ENCODE data around the gene TTR. TPM values are rescaled to one million over a fixed set of nuclear protein-coding genes. Genes with fewer than 3 reads are reported as not detected.
A peak's percentile ranks its signal among the peaks of the same experiment; 100 is the strongest.

TTR gene
- total RNA-seq, 4 donors from 2014 or later = 2.5 TPM; not detected in 3

DNA sequence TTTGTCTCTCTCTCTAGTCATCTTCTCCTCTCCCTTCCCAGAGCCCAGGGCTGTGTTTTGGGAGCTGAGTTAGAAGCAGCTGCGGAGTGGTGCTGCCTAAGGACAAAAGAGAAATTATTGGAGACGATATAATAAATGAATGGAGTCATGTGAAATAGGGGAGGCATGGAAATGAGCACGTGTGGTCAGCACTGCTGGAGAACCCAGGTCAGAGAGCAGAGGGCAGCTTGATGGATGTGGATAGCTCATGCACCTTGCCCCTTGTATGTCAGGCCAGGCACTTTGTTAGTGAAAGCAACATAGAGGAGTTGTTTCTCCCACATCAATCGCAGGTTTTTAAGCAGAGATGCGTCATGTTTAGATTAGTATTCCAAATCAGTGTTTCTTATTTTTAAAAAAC lies 15.7 kb downstream of the TTR start:
- TF ChIP-seq POLR2A (IDR thresholded peaks at IDR 0.05) = no peak
- TF ChIP-seq, protein P1, sequence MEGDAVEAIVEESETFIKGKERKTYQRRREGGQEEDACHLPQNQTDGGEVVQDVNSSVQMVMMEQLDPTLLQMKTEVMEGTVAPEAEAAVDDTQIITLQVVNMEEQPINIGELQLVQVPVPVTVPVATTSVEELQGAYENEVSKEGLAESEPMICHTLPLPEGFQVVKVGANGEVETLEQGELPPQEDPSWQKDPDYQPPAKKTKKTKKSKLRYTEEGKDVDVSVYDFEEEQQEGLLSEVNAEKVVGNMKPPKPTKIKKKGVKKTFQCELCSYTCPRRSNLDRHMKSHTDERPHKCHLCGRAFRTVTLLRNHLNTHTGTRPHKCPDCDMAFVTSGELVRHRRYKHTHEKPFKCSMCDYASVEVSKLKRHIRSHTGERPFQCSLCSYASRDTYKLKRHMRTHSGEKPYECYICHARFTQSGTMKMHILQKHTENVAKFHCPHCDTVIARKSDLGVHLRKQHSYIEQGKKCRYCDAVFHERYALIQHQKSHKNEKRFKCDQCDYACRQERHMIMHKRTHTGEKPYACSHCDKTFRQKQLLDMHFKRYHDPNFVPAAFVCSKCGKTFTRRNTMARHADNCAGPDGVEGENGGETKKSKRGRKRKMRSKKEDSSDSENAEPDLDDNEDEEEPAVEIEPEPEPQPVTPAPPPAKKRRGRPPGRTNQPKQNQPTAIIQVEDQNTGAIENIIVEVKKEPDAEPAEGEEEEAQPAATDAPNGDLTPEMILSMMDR (IDR thresholded peaks at IDR 0.05) = no peak
- Histone ChIP-seq H3K36me3 (no peaks in the 10 kb centered on the region), H3K9me3 (no peaks in the 10 kb centered on the region), H3K27ac (no peak overlapping the region), H3K27me3 (no peaks in the 10 kb centered on the region), H3K4me3 (no peak overlapping the region), H3K4me1 (no peaks in the 10 kb centered on the region)
- no peak for DNase-seq

DNA sequence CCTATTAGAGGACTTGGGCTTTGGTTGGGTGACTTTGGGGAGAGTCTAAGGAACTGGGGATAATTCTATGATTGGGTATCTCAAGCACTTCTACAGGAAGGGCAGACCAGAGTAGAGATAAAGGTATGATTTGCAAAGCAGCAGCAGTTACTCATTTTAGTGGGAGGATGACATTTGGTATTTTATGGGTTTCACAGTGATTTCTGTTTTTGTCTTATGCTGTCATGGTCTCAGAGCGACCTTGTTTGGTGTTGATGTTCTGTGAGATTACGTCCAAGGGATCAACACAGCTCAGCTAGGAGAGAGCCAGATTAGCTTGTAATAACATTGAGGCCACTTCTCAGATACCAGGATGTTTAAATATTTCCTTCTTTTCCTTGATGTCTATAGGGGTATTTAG lies 18.2 kb downstream of the TTR start:
- DNase-seq = no peak
- no peaks in the 10 kb centered on the region for H3K4me1 ChIP-seq

DNA sequence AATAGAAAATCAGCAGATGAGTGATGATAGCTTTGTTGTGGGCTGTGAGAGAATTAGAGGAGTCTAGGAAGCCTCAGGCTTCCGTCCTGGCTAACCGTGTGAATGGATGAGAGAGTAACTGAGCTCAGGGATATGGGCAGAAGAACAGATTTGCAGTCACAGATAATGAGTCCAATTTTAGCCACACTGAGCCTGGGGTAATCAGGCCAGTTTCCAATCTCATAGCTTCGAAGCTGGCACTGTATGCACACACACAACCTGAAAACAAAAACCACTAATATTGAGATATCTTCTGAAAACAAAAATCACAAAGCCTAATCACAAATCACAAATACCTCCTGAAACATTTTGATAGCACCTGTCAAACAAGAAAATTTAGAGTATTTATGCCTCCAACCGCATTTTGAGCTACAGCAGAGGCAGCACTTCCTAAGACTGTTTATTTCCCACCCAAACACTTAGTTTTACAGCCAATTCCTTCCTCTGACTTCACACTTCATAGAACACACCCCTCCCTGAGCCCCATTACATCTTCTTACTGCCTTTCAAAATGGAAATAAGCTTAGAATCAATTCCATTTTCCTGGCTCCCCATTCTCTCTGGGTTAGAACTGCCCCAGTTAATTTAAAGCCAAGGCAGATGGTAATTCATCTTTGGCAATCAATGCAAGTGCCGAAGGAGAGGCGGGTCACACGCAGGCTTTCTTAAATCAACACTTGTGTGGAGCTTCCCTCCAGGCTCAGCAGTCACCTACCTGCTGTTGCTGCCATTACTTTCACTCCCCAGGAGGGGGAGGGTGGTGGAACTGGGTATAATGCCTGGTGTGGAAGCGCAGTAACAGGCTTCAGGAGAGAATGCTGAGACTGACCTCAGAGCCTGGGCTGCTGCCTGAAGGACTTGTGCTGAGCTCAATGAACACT lies 18.9 kb downstream of the TTR start:
- no peaks in the 10 kb centered on the region for H3K9me3 ChIP-seq
- H3K4me1 ChIP-seq = no peaks in the 10 kb centered on the region
- H3K4me3 ChIP-seq = no peak overlapping the region
- peak in 2 of 3 donors; percentile 53 to 66 for DNase-seq
- H3K27me3 ChIP-seq = no peaks in the 10 kb centered on the region
- TF ChIP-seq, protein P1 (IDR thresholded peaks at IDR 0.05) = peak in 4 of 6 experiments; percentile 10 to 64 (median 58)
- TF ChIP-seq POLR2A (IDR thresholded peaks at IDR 0.05) = no peak
- H3K27ac ChIP-seq = no peak overlapping the region
- no peaks in the 10 kb centered on the region for H3K36me3 ChIP-seq

More for the DNA sequence above, 18.2 kb downstream of the TTR start:
- TF ChIP-seq, protein P1 (IDR thresholded peaks at IDR 0.05) = no peak
- no peak for TF ChIP-seq POLR2A (IDR thresholded peaks at IDR 0.05)
- H3K27ac ChIP-seq = no peak overlapping the region
- no peaks in the 10 kb centered on the region for H3K9me3 ChIP-seq
- H3K27me3 ChIP-seq = no peaks in the 10 kb centered on the region
- no peaks in the 10 kb centered on the region for H3K36me3 ChIP-seq
- H3K4me3 ChIP-seq = no peak overlapping the region

DNA sequence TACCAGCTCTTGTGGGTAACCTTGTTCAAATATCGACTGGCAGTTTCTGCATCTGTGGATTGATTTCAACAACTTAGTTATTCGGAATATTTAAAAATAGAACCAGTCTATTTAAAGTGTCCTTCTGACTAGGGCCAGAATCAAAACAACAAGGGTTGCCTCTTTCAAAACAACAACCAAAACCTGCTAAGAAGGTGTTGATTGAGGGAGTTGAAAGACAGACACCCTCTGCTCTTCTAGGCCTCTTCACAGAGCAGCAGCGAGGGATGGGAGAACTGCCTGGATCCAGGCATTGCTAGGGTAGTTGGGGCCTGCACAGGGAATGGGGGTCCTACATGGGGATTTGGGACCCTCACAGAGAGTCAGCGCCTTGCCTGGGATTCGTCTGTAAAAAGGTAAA lies 19.8 kb downstream of the TTR start:
- Histone ChIP-seq H3K27ac (no peak overlapping the region), H3K36me3 (no peaks in the 10 kb centered on the region), H3K4me3 (no peak overlapping the region), H3K4me1 (no peaks in the 10 kb centered on the region), H3K9me3 (no peaks in the 10 kb centered on the region), H3K27me3 (no peaks in the 10 kb centered on the region)
- no peak for DNase-seq
- TF ChIP-seq, protein P1 (IDR thresholded peaks at IDR 0.05) = no peak
- TF ChIP-seq POLR2A (IDR thresholded peaks at IDR 0.05) = no peak

DNA sequence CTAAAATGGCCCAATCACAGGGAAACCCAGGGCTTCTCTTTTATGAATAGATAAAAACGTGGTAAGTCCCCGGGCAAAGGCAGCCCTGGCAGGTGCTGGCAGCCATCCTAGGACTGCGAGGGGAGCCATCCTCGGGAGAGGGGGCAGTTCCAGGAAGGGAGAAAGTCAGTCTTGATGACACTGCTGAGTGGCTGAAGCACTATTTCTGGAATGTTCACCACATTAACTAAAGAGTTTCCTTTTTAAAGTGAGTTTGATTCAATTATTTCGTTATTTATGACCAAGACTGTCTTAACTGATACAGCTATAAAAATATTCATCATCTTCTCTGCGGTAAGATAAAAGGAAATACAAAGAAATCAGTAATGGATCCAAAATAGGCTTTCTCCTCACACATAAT lies 20.4 kb downstream of the TTR start:
- H3K27me3 ChIP-seq = no peaks in the 10 kb centered on the region
- H3K4me1 ChIP-seq = no peaks in the 10 kb centered on the region
- no peak overlapping the region for H3K27ac ChIP-seq
- H3K4me3 ChIP-seq = no peak overlapping the region
- H3K9me3 ChIP-seq = no peaks in the 10 kb centered on the region
- no peaks in the 10 kb centered on the region for H3K36me3 ChIP-seq
- TF ChIP-seq, protein P1 (IDR thresholded peaks at IDR 0.05) = no peak
- no peak for TF ChIP-seq POLR2A (IDR thresholded peaks at IDR 0.05)
- no peak for DNase-seq

Measured in Peyer's patch (tissue), 4 donors.